Dedifferentiated amniotic fluid mesenchymal stem cell (primary cell): ENCODE measurements around the gene DKC1.
"Not testable (repeated sequence)": the region's sequence is repeated elsewhere in the genome, so short reads cannot be mapped to it uniquely, and the experiment has no call there.

Experiments
- DNase-seq: peaks from one replicate; pipeline ENCODE4 v3.0.0-alpha.2; 2016; ENCODE audit errors: extremely low spot score

DKC1 gene

GRCh38 chrX:154818916-154819770 is 56.5 kb downstream of the DKC1 start:
- no peak for DNase-seq

- no peak for DNase-seq
These were observed 57.2 kb downstream of the DKC1 start for GRCh38 chrX:154819771-154820341.

- no peak for DNase-seq
These were observed 58.9 kb downstream of the DKC1 start for GRCh38 chrX:154821523-154821922.

- no peak for DNase-seq
These were observed 59.4 kb downstream of the DKC1 start for GRCh38 chrX:154822029-154822428.

- DNase-seq, result no peak
These were observed 62.0 kb downstream of the DKC1 start for GRCh38 chrX:154824638-154825037.

- not testable (repeated sequence) for DNase-seq
These were observed 62.9 kb downstream of the DKC1 start for GRCh38 chrX:154825586-154825985.
